Osteoblast (primary cell): Measurements from ENCODE around the gene WNK2. TPM values are rescaled to one million over a fixed set of nuclear protein-coding genes. Genes with fewer than 3 reads are reported as not detected.

Experiments
- DNase-seq: peaks from one replicate; pipeline ENCODE4 v3.0.0; 2011; ENCODE audit warnings: low spot score, mixed read lengths; ENCODE audit not compliant: insufficient read length; ENCODE audit errors: missing footprints
- H2AFZ ChIP-seq: 2 replicates; pipeline ENCODE4 v1.6.0; 2011; ENCODE audit warnings: mild to moderate bottlenecking, low read length
- H3K27ac ChIP-seq: 2 replicates; pipeline ENCODE4 v1.5.1; 2011; ENCODE audit warnings: mild to moderate bottlenecking, low read depth, low read length, moderate library complexity
- H3K27me3 ChIP-seq: 2 replicates; pipeline ENCODE4 v1.6.0; 2012; ENCODE audit warnings: mild to moderate bottlenecking, control low read depth, inconsistent platforms, low read length, moderate library complexity; ENCODE audit not compliant: insufficient read depth
- H3K36me3 ChIP-seq: 2 replicates; pipeline ENCODE4 v1.5.1; 2011; ENCODE audit warnings: mild to moderate bottlenecking, low read length, control low read depth, moderate library complexity; ENCODE audit not compliant: insufficient read depth
- H3K4me1 ChIP-seq: 2 replicates; pipeline ENCODE4 v1.5.1; 2011; ENCODE audit warnings: mild to moderate bottlenecking, low read length, control low read depth, moderate library complexity; ENCODE audit not compliant: insufficient read depth
- H3K4me2 ChIP-seq: 2 replicates; pipeline ENCODE4 v1.6.0; 2011; ENCODE audit warnings: mild to moderate bottlenecking, low read length; ENCODE audit not compliant: insufficient read depth
- H3K4me3 ChIP-seq: fragments of 200-600 bp; sonication (generic); 3 replicates; pipeline ENCODE4 v1.5.1; 2012; ENCODE audit warnings: mild to moderate bottlenecking, low read length, inconsistent platforms; ENCODE audit not compliant: insufficient read depth
- H3K79me2 ChIP-seq: 2 replicates; pipeline ENCODE4 v1.6.0; 2012; ENCODE audit warnings: mild to moderate bottlenecking, low read length, control low read depth, inconsistent platforms; ENCODE audit not compliant: insufficient read depth
- H3K9me3 ChIP-seq: 2 replicates; pipeline ENCODE4 v1.5.1; 2011; ENCODE audit warnings: low read depth, low read length, control low read depth
- H4K20me1 ChIP-seq: 2 replicates; pipeline ENCODE4 v1.6.0; 2012; ENCODE audit warnings: mild to moderate bottlenecking, low read length, control low read depth; ENCODE audit not compliant: insufficient read depth
- total RNA-seq: library from RNA; depleted of rRNA; stranded (reverse); fragments of >200 nt; gene quantifications from 2 replicates; pipeline ENCODE4 v1.2.3, GENCODE V29; 2012
- TF ChIP-seq, protein P1 (sequence below): IDR thresholded peaks from 2 replicates; pipeline ENCODE4 v1.5.1; 2011; ENCODE audit warnings: mild to moderate bottlenecking, low read depth, low read length, moderate library complexity; ENCODE audit errors: extremely low read depth

Gene WNK2
- total RNA-seq, 1 donor: not detected

DNA sequence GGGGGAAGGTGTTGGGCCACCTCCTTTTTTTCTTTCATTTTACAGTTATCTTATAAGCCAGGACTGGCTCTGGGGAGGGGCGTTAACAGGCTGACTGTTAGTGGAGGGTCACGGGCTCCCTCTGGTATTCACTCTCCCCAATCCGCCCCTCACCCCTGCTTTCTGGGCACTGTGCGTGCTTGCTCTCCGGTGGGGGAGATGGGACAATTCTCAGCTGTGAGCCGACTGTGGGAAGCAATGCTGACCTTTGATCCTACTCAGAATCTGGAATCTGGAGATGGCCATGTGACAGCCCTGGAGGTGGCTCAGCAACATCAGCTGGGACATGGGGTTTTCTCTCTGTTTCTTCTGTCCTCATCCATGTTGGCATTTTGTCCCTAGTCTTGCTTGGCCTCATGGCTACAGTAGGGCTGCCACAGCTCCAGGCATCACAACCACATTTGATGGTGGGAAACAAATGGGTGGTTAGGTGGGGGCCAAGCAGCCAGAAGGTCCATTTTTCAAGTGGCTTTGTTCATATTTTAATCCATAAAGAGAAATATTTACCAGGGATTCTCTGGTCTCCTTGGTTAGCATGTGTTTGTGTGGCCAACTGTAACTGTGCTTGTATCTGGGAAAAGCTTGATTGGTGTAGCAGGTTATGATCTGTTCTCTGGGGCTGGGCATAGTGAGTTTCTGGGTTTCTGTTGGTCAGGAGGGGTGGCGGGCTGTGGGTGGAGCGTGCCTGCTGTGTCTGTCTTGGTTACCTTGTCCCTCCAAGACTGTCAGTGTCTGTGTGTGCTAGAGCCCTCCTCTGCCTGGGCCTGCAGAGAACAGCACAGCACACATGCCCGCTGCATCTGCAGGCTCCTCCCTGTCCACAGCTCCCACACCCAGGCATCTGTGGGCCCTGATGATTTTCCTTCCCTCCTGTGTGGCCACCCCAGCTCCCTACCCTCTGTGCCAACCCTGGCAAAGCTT, 12.4 kb downstream of the WNK2 start:
- no peak overlapping the region for H3K4me3 ChIP-seq
- H3K4me2 ChIP-seq: no peak overlapping the region
- no peaks in the 10 kb centered on the region for H3K4me1 ChIP-seq
- H3K79me2 ChIP-seq: no peaks in the 10 kb centered on the region
- no peaks in the 10 kb centered on the region for H3K36me3 ChIP-seq
- no peaks in the 10 kb centered on the region for H3K9me3 ChIP-seq
- H3K27me3 ChIP-seq: no peaks in the 10 kb centered on the region
- H3K27ac ChIP-seq: no peak overlapping the region
- no peaks in the 10 kb centered on the region for H4K20me1 ChIP-seq
- H2AFZ ChIP-seq: no peak overlapping the region
- TF ChIP-seq, protein P1, sequence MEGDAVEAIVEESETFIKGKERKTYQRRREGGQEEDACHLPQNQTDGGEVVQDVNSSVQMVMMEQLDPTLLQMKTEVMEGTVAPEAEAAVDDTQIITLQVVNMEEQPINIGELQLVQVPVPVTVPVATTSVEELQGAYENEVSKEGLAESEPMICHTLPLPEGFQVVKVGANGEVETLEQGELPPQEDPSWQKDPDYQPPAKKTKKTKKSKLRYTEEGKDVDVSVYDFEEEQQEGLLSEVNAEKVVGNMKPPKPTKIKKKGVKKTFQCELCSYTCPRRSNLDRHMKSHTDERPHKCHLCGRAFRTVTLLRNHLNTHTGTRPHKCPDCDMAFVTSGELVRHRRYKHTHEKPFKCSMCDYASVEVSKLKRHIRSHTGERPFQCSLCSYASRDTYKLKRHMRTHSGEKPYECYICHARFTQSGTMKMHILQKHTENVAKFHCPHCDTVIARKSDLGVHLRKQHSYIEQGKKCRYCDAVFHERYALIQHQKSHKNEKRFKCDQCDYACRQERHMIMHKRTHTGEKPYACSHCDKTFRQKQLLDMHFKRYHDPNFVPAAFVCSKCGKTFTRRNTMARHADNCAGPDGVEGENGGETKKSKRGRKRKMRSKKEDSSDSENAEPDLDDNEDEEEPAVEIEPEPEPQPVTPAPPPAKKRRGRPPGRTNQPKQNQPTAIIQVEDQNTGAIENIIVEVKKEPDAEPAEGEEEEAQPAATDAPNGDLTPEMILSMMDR: no peak
- no peak for DNase-seq

DNA sequence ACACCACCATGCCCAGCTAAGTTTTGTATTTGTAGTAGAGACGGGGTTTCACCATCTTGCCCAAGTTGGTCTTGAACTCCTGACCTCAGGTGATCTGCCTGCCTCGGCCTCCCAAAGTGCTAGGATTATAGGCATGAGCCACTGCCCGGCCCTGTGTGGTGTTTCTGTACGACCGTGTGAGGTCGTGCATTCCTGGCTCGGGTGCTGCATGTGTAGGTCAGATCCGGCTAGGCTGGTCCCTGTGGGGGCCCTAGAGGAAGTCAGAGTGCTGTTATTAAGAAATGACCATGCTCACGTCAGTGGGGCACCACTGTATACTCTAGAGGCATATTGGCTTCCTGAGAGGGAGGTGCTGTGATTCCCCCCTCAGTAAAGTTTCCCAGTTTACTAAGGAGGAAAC, 13.7 kb downstream of the WNK2 start:
- H4K20me1 ChIP-seq: no peaks in the 10 kb centered on the region
- no peaks in the 10 kb centered on the region for H3K36me3 ChIP-seq
- no peak overlapping the region for H3K27ac ChIP-seq
- DNase-seq: peak; percentile 29
- no peaks in the 10 kb centered on the region for H3K4me1 ChIP-seq
- H3K9me3 ChIP-seq: no peaks in the 10 kb centered on the region
- TF ChIP-seq, protein P1: no peak
- no peak overlapping the region for H2AFZ ChIP-seq
- H3K27me3 ChIP-seq: no peaks in the 10 kb centered on the region
- H3K4me3 ChIP-seq: no peak overlapping the region
- H3K79me2 ChIP-seq: no peaks in the 10 kb centered on the region
- no peak overlapping the region for H3K4me2 ChIP-seq

- no peaks in the 10 kb centered on the region for H3K27me3 ChIP-seq
- TF ChIP-seq, protein P1: no peak
- DNase-seq: peak; percentile 57
- no peaks in the 10 kb centered on the region for H3K9me3 ChIP-seq
- no peak overlapping the region for H3K4me3 ChIP-seq
- H4K20me1 ChIP-seq: no peaks in the 10 kb centered on the region
- H3K79me2 ChIP-seq: no peaks in the 10 kb centered on the region
- no peaks in the 10 kb centered on the region for H3K4me1 ChIP-seq
- H3K4me2 ChIP-seq: no peak overlapping the region
- no peak overlapping the region for H3K27ac ChIP-seq
- no peaks in the 10 kb centered on the region for H3K36me3 ChIP-seq
- H2AFZ ChIP-seq: no peak overlapping the region
These were observed 14.3 kb downstream of the WNK2 start for GRCh38 chr9:93198117-93198837.
